OCI-LY7 (cell line): ENCODE results near the gene MRPL55. TPM values are rescaled to one million over a fixed set of nuclear protein-coding genes. Genes with fewer than 3 reads are reported as not detected.

Experiments used
- BruUV-seq: library from RNA; stranded (reverse); fragments of 400-500 nt; replicated peaks from 2 replicates; lab custom pipeline; 2021; lab: Mats Ljungman, UMichigan
- CTCF ChIA-PET: fragments of 300-600 bp; sonication (Branson Sonifier 250); formaldehyde crosslinking; loops from one replicate; lab custom pipeline; 2022; ENCODE audit warnings: antibody characterized with exemption; ENCODE audit not compliant: unreplicated experiment; lab: Charles Lee
- POLR2A ChIA-PET: fragments of 300-600 bp; sonication (Branson Sonifier 250); formaldehyde crosslinking; loops from one replicate; lab custom pipeline; 2022; ENCODE audit warnings: antibody characterized with exemption; lab: Charles Lee
- DNase-seq: peaks from one replicate; pipeline ENCODE4 v3.0.0-alpha.2; 2015; ENCODE audit warnings: low spot score
- H2AFZ ChIP-seq: fragments of 200-600 bp; sonication (generic), shearing (Covaris generic); 2 replicates; pipeline ENCODE4 v1.6.1; 2014; ENCODE audit warnings: mild to moderate bottlenecking, antibody characterized with exemption, low read length, moderate library complexity
- H3K27ac ChIP-seq: fragments of 200-600 bp; sonication (generic); 2 replicates; pipeline ENCODE4 v1.5.1; 2014; ENCODE audit warnings: mixed run types, low read depth, mild to moderate bottlenecking, moderate library complexity, low read length, inconsistent platforms; ENCODE audit not compliant: poor library complexity, severe bottlenecking
- H3K36me3 ChIP-seq: fragments of 200-600 bp; sonication (generic); 2 replicates; pipeline ENCODE4 v1.6.1; 2014; ENCODE audit warnings: mild to moderate bottlenecking, antibody characterized with exemption, low read length, moderate library complexity, mixed read lengths; ENCODE audit not compliant: insufficient read depth
- H3K4me1 ChIP-seq: fragments of 200-600 bp; sonication (generic); 2 replicates; pipeline ENCODE4 v1.5.1; 2014; ENCODE audit warnings: mild to moderate bottlenecking, low read length; ENCODE audit not compliant: insufficient read depth, poor library complexity, severe bottlenecking
- H3K4me2 ChIP-seq: fragments of 200-600 bp; sonication (generic); 2 replicates; pipeline ENCODE4 v1.6.1; 2014; ENCODE audit warnings: mild to moderate bottlenecking, low read length
- H3K4me3 ChIP-seq: fragments of 200-600 bp; sonication (generic); 2 replicates; pipeline ENCODE4 v1.5.1; 2014; ENCODE audit warnings: mild to moderate bottlenecking, low read depth, low read length; ENCODE audit not compliant: poor library complexity, severe bottlenecking
- H3K79me2 ChIP-seq: fragments of 200-600 bp; sonication (generic); 2 replicates; pipeline ENCODE4 v1.6.1; 2016; ENCODE audit warnings: low read depth, mild to moderate bottlenecking, low read length, moderate library complexity, mixed read lengths; ENCODE audit not compliant: insufficient read depth
- H3K9me2 ChIP-seq: fragments of 200-600 bp; sonication (generic); 2 replicates; pipeline ENCODE4 v1.6.1; 2016; ENCODE audit warnings: mild to moderate bottlenecking, low read length, mixed read lengths; ENCODE audit not compliant: insufficient read depth
- H3K9me3 ChIP-seq: fragments of 200-600 bp; sonication (generic); 2 replicates; pipeline ENCODE4 v1.6.1; 2014; ENCODE audit warnings: mild to moderate bottlenecking, mixed run types, low read length, mixed read lengths
- H4K20me1 ChIP-seq: fragments of 200-600 bp; sonication (generic); 2 replicates; pipeline ENCODE4 v1.6.1; 2014; ENCODE audit warnings: mild to moderate bottlenecking, antibody characterized with exemption, low read length, moderate library complexity, mixed read lengths; ENCODE audit not compliant: insufficient read depth
- EZH2phosphoT487 ChIP-seq: fragments of 200-600 bp; sonication (generic); IDR thresholded peaks from 2 replicates; pipeline ENCODE4 v1.6.1; 2018; ENCODE audit warnings: low read depth, borderline replicate concordance, mild to moderate bottlenecking, mixed run types, antibody characterized with exemption, low read length, moderate library complexity, mixed read lengths
- intact Hi-C: fragments of 100-400 bp; cut with micrococcal nuclease; formaldehyde crosslinking; loops from one replicate; pipeline ENCODE4 v1.10.0; 2022; ENCODE audit not compliant: unreplicated experiment
- total RNA-seq, 2 experiments: library from RNA; depleted of rRNA in 1 of 2; stranded (reverse); fragments of >200 nt in 1 of 2; shearing (Covaris generic) in 1 of 2; gene quantifications; 2 replicates each; pipeline ENCODE4 v1.2.3, GENCODE V29; 2014 to 2022
- TF ChIP-seq, protein P1 (sequence below): fragments of 200-600 bp; sonication (generic); conservative IDR thresholded peaks from 2 replicates; pipeline ENCODE4 v1.5.1; 2014; ENCODE audit warnings: mild to moderate bottlenecking, antibody characterized with exemption, low read length, moderate library complexity, mixed read lengths

The MRPL55 gene
- total RNA-seq, 2 experiments from 2014 or later: 50.0 to 92.8 TPM

DNA sequence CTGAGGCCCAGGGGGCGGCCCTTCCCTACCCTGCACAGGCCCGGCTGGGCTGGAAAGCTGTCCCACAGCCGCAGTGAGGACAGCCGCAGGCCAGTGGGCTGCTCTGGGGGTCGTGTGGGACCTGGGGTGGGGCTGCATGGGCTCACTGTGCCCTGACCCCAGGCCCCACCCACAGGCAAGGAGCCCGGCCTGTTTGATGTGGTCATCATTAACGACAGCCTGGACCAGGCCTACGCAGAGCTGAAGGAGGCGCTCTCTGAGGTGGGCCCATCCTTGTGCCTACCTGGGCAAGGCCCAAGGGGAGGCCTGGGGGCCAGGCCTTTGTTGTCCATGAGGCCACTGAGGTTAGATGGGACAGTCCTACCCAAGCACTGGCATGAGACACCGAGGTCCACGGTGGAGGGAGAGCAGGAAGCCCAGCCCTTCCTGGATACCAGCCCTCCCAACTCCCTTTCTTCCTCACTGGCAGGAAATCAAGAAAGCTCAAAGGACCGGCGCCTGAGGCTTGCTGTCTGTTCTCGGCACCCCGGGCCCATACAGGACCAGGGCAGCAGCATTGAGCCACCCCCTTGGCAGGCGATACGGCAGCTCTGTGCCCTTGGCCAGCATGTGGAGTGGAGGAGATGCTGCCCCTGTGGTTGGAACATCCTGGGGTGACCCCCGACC is 39.2 kb upstream of the MRPL55 start:
- Histone ChIP-seq H3K9me3 (no peaks in the 10 kb centered on the region), H3K36me3 (peaks cover 35% of the 10 kb centered on the region), H3K4me2 (no peak overlapping the region), H3K9me2 (no peaks in the 10 kb centered on the region), H2AFZ (no peak overlapping the region), H3K79me2 (peaks cover 16% of the 10 kb centered on the region), H3K4me1 (peaks cover 31% of the 10 kb centered on the region), H3K27ac (no peak overlapping the region), H4K20me1 (peaks cover 8% of the 10 kb centered on the region; the same call in 1 of the 2 replicates), H3K4me3 (no peak overlapping the region)
- ChIA-PET POLR2A (interaction anchor here (1.0 kb wide), 1 partner anchor 10 kb away, joined by 3 read pairs; no protein-coding TSS in a partner anchor), CTCF (interaction anchor here (0.5 kb wide), 1 partner anchor 23 kb away, joined by 3 read pairs; no protein-coding TSS in a partner anchor)
- BruUV-seq: no TSS peak
- DNase-seq: no peak
- intact Hi-C loops: no loop called here
- TF ChIP-seq EZH2phosphoT487: no peak
- TF ChIP-seq, protein P1, sequence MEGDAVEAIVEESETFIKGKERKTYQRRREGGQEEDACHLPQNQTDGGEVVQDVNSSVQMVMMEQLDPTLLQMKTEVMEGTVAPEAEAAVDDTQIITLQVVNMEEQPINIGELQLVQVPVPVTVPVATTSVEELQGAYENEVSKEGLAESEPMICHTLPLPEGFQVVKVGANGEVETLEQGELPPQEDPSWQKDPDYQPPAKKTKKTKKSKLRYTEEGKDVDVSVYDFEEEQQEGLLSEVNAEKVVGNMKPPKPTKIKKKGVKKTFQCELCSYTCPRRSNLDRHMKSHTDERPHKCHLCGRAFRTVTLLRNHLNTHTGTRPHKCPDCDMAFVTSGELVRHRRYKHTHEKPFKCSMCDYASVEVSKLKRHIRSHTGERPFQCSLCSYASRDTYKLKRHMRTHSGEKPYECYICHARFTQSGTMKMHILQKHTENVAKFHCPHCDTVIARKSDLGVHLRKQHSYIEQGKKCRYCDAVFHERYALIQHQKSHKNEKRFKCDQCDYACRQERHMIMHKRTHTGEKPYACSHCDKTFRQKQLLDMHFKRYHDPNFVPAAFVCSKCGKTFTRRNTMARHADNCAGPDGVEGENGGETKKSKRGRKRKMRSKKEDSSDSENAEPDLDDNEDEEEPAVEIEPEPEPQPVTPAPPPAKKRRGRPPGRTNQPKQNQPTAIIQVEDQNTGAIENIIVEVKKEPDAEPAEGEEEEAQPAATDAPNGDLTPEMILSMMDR: no peak

DNA sequence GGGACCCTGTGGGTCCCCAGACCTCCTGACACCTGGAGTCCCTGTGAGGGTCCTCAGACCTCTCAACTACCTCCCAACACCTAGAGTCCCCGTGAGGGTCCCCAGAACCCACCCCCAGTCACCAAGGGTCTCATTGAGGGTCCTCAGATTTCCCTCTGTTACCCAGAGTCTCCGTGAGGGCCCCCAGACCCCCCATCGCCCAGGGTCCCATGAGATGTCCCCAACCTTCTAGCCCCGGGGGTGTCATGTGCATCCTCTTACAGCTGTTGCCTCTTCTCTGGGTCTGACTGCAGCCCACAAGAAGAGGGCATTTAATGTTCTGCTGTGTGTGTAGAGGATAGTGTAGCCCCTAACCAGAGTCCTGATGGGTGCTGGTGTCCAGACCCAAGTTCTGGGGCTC is 38.7 kb upstream of the MRPL55 start:
- POLR2A ChIA-PET: interaction anchor here (1.0 kb wide), 1 partner anchor 9 kb away, joined by 3 read pairs; no protein-coding TSS in a partner anchor

More for the DNA sequence above, 38.7 kb upstream of the MRPL55 start:
- Histone ChIP-seq H3K9me3 (no peaks in the 10 kb centered on the region), H3K9me2 (no peaks in the 10 kb centered on the region), H3K4me1 (peaks cover 36% of the 10 kb centered on the region), H2AFZ (no peak overlapping the region), H3K27ac (no peak overlapping the region), H3K4me2 (no peak overlapping the region), H3K4me3 (no peak overlapping the region), H3K36me3 (peaks cover 40% of the 10 kb centered on the region), H3K79me2 (peaks cover 21% of the 10 kb centered on the region), H4K20me1 (peaks cover 14% of the 10 kb centered on the region; the same call in 1 of the 2 replicates)
- CTCF ChIA-PET: interaction anchor here (0.5 kb wide), 1 partner anchor 22 kb away, joined by 3 read pairs; no protein-coding TSS in a partner anchor
- intact Hi-C loops: no loop called here
- no TSS peak for BruUV-seq
- no peak for DNase-seq
- TF ChIP-seq, protein P1: no peak
- no peak for TF ChIP-seq EZH2phosphoT487
